HUES64 (cell line): ENCODE results near the gene PADI1.

Experiments
- H3K27ac ChIP-seq: 2 replicates; pipeline ENCODE4 v1.7.0; 2013; ENCODE audit warnings: low read depth, low read length, inconsistent platforms
- H3K27me3 ChIP-seq: 2 replicates; pipeline ENCODE4 v1.6.1; 2013; ENCODE audit warnings: mild to moderate bottlenecking, low read length; ENCODE audit not compliant: insufficient read depth
- H3K36me3 ChIP-seq: 2 replicates; pipeline ENCODE4 v1.6.1; 2013; ENCODE audit warnings: mild to moderate bottlenecking, low read length; ENCODE audit not compliant: insufficient read depth
- H3K4me1 ChIP-seq: 2 replicates; pipeline ENCODE4 v1.6.1; 2013; ENCODE audit warnings: mild to moderate bottlenecking, low read length, moderate library complexity; ENCODE audit not compliant: insufficient read depth
- H3K4me3 ChIP-seq: 2 replicates; pipeline ENCODE4 v1.5.1; 2013; ENCODE audit warnings: mild to moderate bottlenecking, low read length, moderate library complexity
- H3K9ac ChIP-seq: 2 replicates; pipeline ENCODE4 v1.6.1; 2013; ENCODE audit warnings: mild to moderate bottlenecking, low read depth, low read length
- H3K9me3 ChIP-seq: 2 replicates; pipeline ENCODE4 v1.6.1; 2013; ENCODE audit warnings: low read depth, low read length; ENCODE audit not compliant: insufficient read depth
- WGBS: fragments of 150-250, 120-280 bp; methylation state at CpG from one replicate; pipeline ENCODE4 v1.1.7; 2013; ENCODE audit warnings: missing lambda C conversion rate; 5-methylcytosine and 5-hydroxymethylcytosine counted together

PADI1 gene

DNA sequence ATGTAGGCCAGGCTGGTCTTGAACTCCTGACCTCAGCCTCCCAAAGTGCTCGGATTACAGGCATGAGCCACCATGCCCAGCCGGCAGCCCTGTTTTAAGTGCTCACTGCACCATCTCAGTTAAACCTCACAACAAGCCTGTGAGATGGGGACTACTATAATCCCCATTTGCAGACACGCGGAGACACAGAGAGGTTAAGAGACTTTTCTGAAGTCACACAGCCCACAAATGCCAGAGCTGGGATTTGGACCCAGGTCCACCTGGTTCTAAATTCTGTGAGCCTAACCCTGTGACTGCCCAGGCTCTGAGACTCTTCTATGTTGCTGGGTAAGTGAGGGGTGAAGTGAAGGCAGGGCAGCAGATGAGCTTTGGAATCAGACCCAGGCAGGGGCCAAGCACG, 6.4 kb downstream of the PADI1 start:
- Histone ChIP-seq H3K27me3 (no peaks in the 10 kb centered on the region), H3K9ac (no peak overlapping the region), H3K9me3 (no peaks in the 10 kb centered on the region), H3K36me3 (no peaks in the 10 kb centered on the region), H3K4me3 (no peak overlapping the region), H3K4me1 (no peaks in the 10 kb centered on the region; the same call in 1 of the 2 replicates), H3K27ac (no peak overlapping the region)
- 96% methylated on average over 5 of the region's 5 CpGs for WGBS

DNA sequence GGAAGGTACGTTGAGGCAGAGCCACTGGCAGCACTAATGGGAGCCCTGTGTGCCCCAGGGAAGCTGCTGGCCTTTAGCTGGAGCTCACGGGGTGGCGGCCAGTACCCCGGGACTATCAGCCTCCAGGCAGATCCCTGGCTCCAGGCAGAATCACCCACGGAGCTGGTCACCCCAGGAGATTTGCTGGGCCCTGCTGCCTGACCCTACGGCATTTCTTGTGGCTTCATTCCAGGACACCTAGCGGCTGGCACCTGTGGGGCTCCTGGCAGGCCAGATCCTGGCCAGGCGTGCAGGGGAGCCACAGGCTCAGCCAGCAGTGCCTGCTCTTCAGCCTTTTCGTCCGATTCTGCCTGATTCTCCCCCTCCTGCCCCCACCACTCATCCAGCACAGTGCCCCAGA, 7.1 kb downstream of the PADI1 start:
- Histone ChIP-seq H3K27ac (no peak overlapping the region), H3K9ac (no peak overlapping the region), H3K36me3 (no peaks in the 10 kb centered on the region), H3K9me3 (no peaks in the 10 kb centered on the region), H3K4me3 (no peak overlapping the region), H3K4me1 (no peaks in the 10 kb centered on the region; the same call in 1 of the 2 replicates), H3K27me3 (no peaks in the 10 kb centered on the region)
- 84% methylated on average over 10 of the region's 10 CpGs for WGBS

DNA sequence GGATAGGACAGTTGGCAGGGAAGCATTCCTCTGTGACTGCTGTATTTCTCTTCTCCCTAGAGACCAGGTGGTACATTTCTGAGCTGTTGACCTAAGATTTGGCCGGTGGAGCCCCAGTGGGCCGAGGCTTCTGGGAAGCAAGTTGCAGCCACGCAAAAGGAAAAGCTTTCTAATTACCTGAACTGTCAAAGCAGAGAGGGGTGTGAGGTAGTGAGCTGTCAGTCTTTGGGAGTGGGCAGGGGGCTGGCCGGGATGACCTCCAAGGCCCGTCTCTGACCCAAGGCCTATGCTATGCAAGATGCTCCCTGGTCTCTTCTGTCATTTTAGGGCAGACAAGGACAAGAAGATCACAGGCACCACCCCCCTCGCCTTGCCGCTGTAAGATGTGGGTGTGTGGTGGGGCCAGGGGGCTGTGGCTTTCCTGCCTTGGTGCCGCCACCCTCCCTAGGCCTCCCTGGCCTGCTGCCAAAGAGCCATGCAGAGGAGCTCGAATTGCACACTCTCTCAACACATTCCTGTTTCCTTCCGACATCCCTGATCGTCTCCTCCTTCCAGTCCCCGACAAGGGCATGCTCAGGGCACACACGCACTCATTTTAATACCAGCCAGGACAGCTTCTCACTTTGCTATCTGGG, 7.7 kb downstream of the PADI1 start:
- 67% methylated on average over 13 of the region's 13 CpGs for WGBS
- no peaks in the 10 kb centered on the region for H3K36me3 ChIP-seq
- H3K4me1 ChIP-seq: no peaks in the 10 kb centered on the region; the same call in 1 of the 2 replicates
- no peak overlapping the region for H3K27ac ChIP-seq
- H3K27me3 ChIP-seq: no peaks in the 10 kb centered on the region
- no peaks in the 10 kb centered on the region for H3K9me3 ChIP-seq
- H3K9ac ChIP-seq: no peak overlapping the region
- H3K4me3 ChIP-seq: no peak overlapping the region

DNA sequence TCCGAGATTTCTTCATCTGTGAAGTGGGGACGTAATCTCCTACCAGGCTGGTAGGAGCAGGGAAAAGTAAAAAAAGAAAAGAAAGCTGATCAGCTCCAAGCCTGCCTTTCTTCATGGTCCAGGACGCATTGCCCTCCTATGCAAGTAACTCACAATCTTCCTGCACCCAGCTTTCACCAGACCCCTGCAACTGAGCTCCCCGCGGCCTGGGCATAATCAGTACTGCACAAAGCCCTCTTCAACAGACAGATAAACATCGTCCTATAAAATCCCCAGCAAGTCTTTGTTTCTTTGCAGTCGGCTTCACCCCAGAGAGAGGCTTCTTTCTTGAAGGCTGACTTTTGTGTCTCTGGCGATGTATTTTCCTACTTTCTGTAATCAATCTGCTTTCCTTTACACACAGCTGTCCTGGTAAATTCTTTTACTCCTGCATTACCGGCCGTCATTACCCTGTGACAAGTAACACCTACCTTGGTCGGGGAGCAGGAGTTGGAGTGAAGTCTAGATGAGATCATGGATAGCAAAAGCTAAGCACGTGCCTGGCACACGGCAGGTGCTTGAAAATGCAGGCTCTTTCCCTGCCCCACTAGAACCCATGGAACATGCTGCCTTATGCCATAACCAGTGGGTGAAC, 8.3 kb downstream of the PADI1 start:
- Histone ChIP-seq H3K4me1 (no peaks in the 10 kb centered on the region; the same call in 1 of the 2 replicates), H3K27ac (no peak overlapping the region)
- WGBS: 85% methylated on average over 13 of the region's 13 CpGs

DNA sequence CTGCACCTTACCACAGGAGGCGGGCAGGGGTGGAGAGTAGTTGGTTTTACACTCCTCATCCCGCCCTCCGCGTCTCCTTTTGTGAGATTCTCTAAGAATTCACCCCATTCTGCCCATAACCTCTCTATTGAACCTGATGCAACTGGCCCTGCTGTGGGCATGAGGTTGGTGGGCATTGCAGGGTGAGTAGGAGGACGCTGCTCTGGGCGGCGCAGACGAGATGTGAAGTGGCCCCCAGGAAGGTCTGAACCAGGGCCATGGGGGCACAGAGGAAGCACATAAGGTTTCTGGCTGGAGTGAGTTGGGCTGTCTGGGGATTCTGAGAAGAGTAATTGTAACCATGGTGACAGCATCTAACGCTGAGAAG, 8.8 kb downstream of the PADI1 start:
- no peaks in the 10 kb centered on the region for H3K36me3 ChIP-seq
- no peak overlapping the region for H3K4me3 ChIP-seq
- no peaks in the 10 kb centered on the region; the same call in 1 of the 2 replicates for H3K4me1 ChIP-seq
- no peaks in the 10 kb centered on the region for H3K27me3 ChIP-seq
- no peaks in the 10 kb centered on the region for H3K9me3 ChIP-seq
- H3K27ac ChIP-seq: no peak overlapping the region
- no peak overlapping the region for H3K9ac ChIP-seq
- whole genome bisulfite sequencing: 83% methylated on average over 9 of the region's 9 CpGs

More for the DNA sequence above, 8.3 kb downstream of the PADI1 start:
- Histone ChIP-seq H3K9me3 (no peaks in the 10 kb centered on the region), H3K4me3 (no peak overlapping the region), H3K9ac (no peak overlapping the region), H3K27me3 (no peaks in the 10 kb centered on the region), H3K36me3 (no peaks in the 10 kb centered on the region)

DNA sequence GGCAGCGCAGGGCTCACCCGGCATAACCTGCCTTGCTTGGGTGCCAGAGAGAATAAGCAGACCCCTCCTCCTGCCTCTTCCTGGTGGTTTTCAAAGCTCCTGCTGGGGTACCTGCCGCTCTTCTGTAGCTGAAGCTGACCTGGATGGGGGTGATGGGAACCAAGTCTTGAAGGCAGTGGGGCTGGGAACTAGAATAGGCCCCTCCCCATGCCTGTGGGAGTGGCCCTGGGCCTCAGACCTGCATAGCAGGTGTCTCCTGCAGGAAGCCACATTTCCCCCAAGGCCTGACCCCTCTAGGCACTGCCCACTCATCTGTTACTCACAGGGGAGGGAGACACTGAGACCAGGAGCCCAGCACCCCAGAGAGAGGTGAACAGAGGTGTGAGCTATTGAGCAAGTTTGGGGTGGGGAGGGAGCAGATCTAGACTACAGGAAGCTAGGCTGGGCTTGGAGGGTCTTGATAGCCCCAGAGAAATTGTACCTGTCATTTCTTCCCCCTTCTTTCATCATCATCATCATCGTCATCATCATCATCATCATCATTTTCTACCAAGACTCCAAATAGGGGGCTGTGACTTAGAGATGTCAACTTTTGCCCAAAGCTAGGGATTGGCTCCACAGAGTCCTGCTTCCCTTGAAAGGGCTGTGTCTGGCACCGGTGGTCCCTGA, 10.1 kb downstream of the PADI1 start:
- Histone ChIP-seq H3K9ac (no peak overlapping the region), H3K9me3 (no peaks in the 10 kb centered on the region), H3K4me1 (no peaks in the 10 kb centered on the region; the same call in 1 of the 2 replicates), H3K27me3 (no peaks in the 10 kb centered on the region), H3K36me3 (no peaks in the 10 kb centered on the region), H3K4me3 (no peak overlapping the region), H3K27ac (no peak overlapping the region)
- 84% methylated on average over 5 of the region's 5 CpGs for WGBS

DNA sequence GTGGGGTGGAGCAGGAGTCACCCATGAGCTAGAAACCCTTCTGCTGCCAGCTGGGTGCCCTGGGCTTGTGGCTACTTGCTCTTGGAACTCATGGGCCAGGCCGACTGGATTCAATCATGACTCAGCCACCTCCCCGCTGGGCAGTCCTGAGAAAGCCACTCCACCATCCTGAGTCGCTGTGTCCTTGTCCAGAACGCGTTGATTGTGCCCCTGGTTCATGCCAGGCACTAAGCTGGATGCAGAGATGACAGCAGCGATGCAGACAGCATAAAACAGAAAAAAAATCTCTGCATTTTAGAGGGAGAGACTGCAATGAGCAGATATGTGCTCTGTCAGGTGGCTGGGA, 10.6 kb downstream of the PADI1 start:
- H3K36me3 ChIP-seq: no peaks in the 10 kb centered on the region
- H3K4me3 ChIP-seq: no peak overlapping the region
- no peak overlapping the region for H3K27ac ChIP-seq
- no peak overlapping the region for H3K9ac ChIP-seq
- H3K4me1 ChIP-seq: no peaks in the 10 kb centered on the region; the same call in 1 of the 2 replicates
- WGBS: 84% methylated on average over 6 of the region's 6 CpGs
- H3K27me3 ChIP-seq: no peaks in the 10 kb centered on the region
- no peaks in the 10 kb centered on the region for H3K9me3 ChIP-seq

DNA sequence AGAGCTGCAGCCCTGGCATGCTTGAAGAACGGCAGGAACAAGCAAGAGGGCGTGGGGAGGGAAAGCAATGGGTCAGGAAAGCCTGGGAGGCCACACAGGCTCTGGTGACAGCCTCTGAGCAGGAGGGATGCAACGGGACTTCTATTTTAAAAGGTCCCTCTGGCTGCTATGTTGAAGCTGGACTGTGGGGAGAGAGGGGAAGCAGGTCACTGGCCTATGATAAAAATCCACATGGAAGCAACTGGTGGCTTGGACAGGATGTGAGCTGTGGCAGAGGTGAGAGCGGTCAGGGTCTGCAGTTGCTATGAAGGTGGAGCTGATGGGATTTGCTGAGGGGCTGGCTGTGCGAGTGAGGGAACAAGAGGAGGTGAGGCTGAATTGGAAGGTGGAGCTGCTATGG, 11.2 kb downstream of the PADI1 start:
- Histone ChIP-seq H3K9ac (no peak overlapping the region), H3K27ac (no peak overlapping the region), H3K9me3 (no peaks in the 10 kb centered on the region), H3K36me3 (no peaks in the 10 kb centered on the region), H3K4me3 (no peak overlapping the region), H3K4me1 (no peaks in the 10 kb centered on the region; the same call in 1 of the 2 replicates), H3K27me3 (no peaks in the 10 kb centered on the region)
- WGBS: 81% methylated on average over 5 of the region's 5 CpGs

DNA sequence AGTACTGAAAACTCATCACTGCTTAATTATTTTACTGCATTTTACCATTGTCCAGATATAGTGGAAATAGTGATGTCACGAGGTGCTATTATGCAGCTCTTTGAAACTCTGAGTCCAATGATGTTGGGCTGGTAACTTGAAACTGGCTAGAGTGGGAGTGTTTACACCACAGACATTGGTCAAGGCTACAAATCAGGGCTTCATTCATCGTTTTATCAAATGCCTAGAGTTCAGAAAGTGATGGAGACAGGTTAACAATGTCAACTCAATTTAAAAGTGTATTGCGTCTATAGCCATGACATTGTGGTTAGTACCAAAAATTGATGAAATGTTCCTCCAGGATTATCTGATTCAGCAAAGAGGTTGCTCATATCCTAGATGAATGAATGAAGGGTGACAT, 12.7 kb downstream of the PADI1 start:
- H3K27me3 ChIP-seq: no peaks in the 10 kb centered on the region
- no peak overlapping the region for H3K9ac ChIP-seq
- 86% methylated on average over 3 of the region's 3 CpGs for WGBS
- no peaks in the 10 kb centered on the region for H3K9me3 ChIP-seq
- no peak overlapping the region for H3K27ac ChIP-seq
- H3K4me3 ChIP-seq: no peak overlapping the region
- no peaks in the 10 kb centered on the region; the same call in 1 of the 2 replicates for H3K4me1 ChIP-seq
- no peaks in the 10 kb centered on the region for H3K36me3 ChIP-seq

DNA sequence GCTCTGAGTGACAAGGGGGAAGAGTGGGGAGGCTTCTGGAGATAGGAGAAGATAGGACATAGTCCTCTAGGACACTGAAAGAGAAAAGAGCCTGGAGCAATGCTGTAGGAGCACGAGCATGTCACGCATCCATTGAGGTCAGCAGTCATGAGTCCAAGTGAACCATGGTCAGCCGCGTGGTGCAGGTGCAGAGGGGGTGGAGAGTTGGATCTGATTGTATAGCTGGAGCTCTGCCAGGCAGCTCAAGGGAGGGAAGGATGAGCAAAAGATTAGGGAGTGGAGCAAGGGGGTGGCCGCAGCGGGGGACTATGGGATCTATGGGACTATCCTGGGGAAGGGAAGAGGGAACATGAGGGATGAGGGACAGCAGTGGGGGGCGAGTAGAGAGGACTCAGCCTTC, 14.0 kb downstream of the PADI1 start:
- Histone ChIP-seq H3K4me3 (no peak overlapping the region), H3K27ac (no peak overlapping the region), H3K36me3 (no peaks in the 10 kb centered on the region), H3K9me3 (no peaks in the 10 kb centered on the region), H3K27me3 (no peaks in the 10 kb centered on the region), H3K4me1 (no peaks in the 10 kb centered on the region; the same call in 1 of the 2 replicates), H3K9ac (no peak overlapping the region)
- whole genome bisulfite sequencing: 93% methylated on average over 7 of the region's 7 CpGs

DNA sequence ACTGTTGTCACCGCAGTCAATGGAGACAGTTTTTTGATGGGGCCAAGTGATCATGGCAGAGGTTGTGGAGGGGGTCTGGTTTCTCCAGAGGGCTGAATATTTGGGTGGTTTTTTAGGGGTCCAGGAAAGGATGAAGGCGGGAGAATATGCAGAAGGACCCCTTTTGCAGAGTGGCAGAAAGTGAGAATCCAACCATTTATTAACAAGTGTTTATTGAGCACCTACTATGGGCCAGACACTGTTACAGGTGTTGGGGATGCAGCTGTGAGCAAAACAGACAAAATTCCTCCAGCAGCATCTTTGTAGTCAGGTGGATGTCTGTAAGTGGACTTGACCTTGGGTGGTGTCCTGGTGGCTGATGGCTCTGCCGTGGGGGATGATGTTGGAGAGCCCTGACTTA, 15.4 kb downstream of the PADI1 start:
- WGBS: 90% methylated on average over 3 of the region's 3 CpGs
- H3K27me3 ChIP-seq: no peaks in the 10 kb centered on the region
- no peaks in the 10 kb centered on the region for H3K36me3 ChIP-seq
- H3K9me3 ChIP-seq: no peaks in the 10 kb centered on the region
- no peak overlapping the region for H3K27ac ChIP-seq
- no peak overlapping the region for H3K9ac ChIP-seq
- H3K4me1 ChIP-seq: no peaks in the 10 kb centered on the region; the same call in 1 of the 2 replicates
- H3K4me3 ChIP-seq: no peak overlapping the region
